Left ventricle myocardium inferior (tissue), 1 donor: ENCODE data around the gene SPNS2. TPM values are rescaled to one million over a fixed set of nuclear protein-coding genes. Genes with fewer than 3 reads are reported as not detected.
A peak's percentile ranks its signal among the peaks of the same experiment; 100 is the strongest.

ENCODE experiments used
- DNase-seq: peaks from one replicate; pipeline ENCODE4 v3.0.0-alpha.2; 2020
- H3K27ac ChIP-seq: fragments of 200-600 bp; replicated peaks from 2 replicates; pipeline ENCODE4 v1.8.0; 2021
- H3K27me3 ChIP-seq: fragments of 200-600 bp; 2 replicates; pipeline ENCODE4 v1.8.0; 2021; ENCODE audit warnings: low read depth
- H3K36me3 ChIP-seq: fragments of 200-600 bp; 2 replicates; pipeline ENCODE4 v1.8.0; 2021
- H3K4me1 ChIP-seq: fragments of 200-600 bp; 2 replicates; pipeline ENCODE4 v1.8.0; 2021
- H3K4me3 ChIP-seq: fragments of 200-600 bp; 2 replicates; pipeline ENCODE4 v1.8.0; 2021; ENCODE audit warnings: mild to moderate bottlenecking, moderate library complexity
- H3K9me3 ChIP-seq: fragments of 200-600 bp; replicated peaks from 2 replicates; pipeline ENCODE4 v1.8.0; 2021
- intact Hi-C: fragments of 100-400 bp; cut with micrococcal nuclease; formaldehyde crosslinking; loops from one replicate; pipeline ENCODE4 v1.11.0; 2022
- total RNA-seq: library from RNA; stranded (reverse); fragmentation: NEBNext Ultra II Directional; extraction: Animal tissue kit (Norgen Biotek cat#: 25700); gene quantifications from one replicate; pipeline ENCODE4 v1.2.1, GENCODE V29; 2021
- TF ChIP-seq, protein P1 (sequence below): fragments of 200-600 bp; IDR thresholded peaks from 2 replicates; pipeline ENCODE4 v1.8.0; 2021; ENCODE audit warnings: antibody characterized with exemption, mild to moderate bottlenecking, borderline replicate concordance
- donor health status: DM: no; HTN: yes; CAD: no; lungs with severe emphysema.

Gene SPNS2
- total RNA-seq, 1 donor from 2014 or later: 11.2 TPM

- no peak for DNase-seq
- intact Hi-C loops: no loop called here
Measured at GRCh38 chr17:4539576-4540223, 41.0 kb downstream of the SPNS2 start.

DNA sequence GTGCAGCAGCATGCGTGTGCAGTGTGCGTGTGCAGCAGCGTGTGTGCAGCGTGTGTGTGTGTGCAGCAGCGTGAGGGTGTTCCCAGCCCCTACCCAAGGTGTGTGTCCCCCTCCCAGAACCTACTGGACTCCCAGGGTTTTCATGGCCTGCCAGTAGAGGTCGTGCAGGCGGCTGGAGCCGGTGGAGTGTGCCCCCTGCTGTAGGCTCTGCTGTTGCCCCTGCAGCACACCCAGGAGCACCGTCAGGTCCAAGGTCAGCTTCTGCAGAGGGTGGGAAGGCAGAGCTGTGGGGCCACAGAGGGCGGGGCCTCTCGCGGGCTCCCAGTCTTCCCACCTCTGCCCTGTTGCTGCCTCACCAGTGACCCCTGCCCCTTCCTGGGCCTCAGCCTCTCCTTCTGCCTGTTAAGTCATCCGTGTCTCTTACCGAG lies 41.6 kb downstream of the SPNS2 start:
- Histone ChIP-seq H3K4me1 (peaks cover 70% of the 10 kb centered on the region), H3K27me3 (no peaks in the 10 kb centered on the region), H3K36me3 (peaks cover 58% of the 10 kb centered on the region), H3K27ac (peak overlapping the region; percentile 80), H3K4me3 (peak overlapping the region; percentile 21), H3K9me3 (no peaks in the 10 kb centered on the region)
- intact Hi-C loops: no loop called here
- DNase-seq: no peak
- TF ChIP-seq, protein P1, sequence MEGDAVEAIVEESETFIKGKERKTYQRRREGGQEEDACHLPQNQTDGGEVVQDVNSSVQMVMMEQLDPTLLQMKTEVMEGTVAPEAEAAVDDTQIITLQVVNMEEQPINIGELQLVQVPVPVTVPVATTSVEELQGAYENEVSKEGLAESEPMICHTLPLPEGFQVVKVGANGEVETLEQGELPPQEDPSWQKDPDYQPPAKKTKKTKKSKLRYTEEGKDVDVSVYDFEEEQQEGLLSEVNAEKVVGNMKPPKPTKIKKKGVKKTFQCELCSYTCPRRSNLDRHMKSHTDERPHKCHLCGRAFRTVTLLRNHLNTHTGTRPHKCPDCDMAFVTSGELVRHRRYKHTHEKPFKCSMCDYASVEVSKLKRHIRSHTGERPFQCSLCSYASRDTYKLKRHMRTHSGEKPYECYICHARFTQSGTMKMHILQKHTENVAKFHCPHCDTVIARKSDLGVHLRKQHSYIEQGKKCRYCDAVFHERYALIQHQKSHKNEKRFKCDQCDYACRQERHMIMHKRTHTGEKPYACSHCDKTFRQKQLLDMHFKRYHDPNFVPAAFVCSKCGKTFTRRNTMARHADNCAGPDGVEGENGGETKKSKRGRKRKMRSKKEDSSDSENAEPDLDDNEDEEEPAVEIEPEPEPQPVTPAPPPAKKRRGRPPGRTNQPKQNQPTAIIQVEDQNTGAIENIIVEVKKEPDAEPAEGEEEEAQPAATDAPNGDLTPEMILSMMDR: peak; percentile 36

More at GRCh38 chr17:4539576-4540223, 41.0 kb downstream of the SPNS2 start:
- Histone ChIP-seq H3K4me3 (peak overlapping the region; percentile 21), H3K9me3 (no peaks in the 10 kb centered on the region), H3K36me3 (peaks cover 54% of the 10 kb centered on the region), H3K27me3 (no peaks in the 10 kb centered on the region), H3K27ac (peak overlapping the region; percentile 80), H3K4me1 (peaks cover 75% of the 10 kb centered on the region)
- TF ChIP-seq, protein P1: no peak

- peak overlapping the region; percentile 21 for H3K4me3 ChIP-seq
- peaks cover 63% of the 10 kb centered on the region for H3K36me3 ChIP-seq
- H3K4me1 ChIP-seq: peaks cover 64% of the 10 kb centered on the region
- H3K9me3 ChIP-seq: no peaks in the 10 kb centered on the region
- no peak for DNase-seq
- H3K27ac ChIP-seq: peak overlapping the region; percentile 80
- intact Hi-C loops: no loop called here
- H3K27me3 ChIP-seq: no peaks in the 10 kb centered on the region
- TF ChIP-seq, protein P1: no peak
Measured at GRCh38 chr17:4540687-4541327, 42.1 kb downstream of the SPNS2 start.

DNA sequence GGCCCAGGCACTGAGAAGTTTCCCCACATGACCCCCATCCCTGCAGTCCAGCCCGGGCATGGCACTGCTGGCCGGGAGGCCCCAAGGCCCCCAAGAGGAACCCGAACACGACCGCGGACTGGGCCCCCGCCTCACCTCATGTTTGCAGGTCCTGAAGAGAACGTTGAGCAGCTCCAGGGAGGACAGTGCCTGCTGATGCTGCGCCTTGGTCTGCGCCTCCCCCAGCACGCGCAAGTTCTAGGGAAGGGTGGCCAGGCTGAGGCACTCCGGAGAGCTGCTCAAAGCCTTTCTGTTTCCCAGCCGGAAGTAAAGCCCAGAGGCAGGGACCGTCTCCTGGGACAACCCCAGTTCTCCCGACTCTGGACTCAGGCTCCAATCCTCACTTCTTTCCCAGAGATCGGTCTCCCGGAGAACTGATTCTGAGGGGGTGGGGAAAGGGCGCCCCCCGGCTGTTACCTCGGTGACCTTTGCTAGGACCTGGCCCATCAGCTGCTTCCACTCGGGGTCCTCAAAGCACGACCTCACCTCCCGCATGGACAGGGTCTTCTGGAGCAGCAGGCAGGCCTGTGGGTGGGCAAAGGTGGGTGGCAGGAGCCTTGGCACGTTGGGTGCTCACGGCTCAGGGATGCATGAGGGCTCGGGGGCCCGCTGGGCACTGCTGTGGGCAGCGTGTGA lies 42.8 kb downstream of the SPNS2 start:
- Histone ChIP-seq H3K27me3 (no peaks in the 10 kb centered on the region), H3K27ac (peak overlapping the region; percentile 80), H3K4me1 (peaks cover 58% of the 10 kb centered on the region), H3K4me3 (peak overlapping the region; percentile 21), H3K9me3 (no peaks in the 10 kb centered on the region), H3K36me3 (peaks cover 70% of the 10 kb centered on the region)
- no peak for DNase-seq
- intact Hi-C loops: no loop called here
- TF ChIP-seq, protein P1: no peak

DNA sequence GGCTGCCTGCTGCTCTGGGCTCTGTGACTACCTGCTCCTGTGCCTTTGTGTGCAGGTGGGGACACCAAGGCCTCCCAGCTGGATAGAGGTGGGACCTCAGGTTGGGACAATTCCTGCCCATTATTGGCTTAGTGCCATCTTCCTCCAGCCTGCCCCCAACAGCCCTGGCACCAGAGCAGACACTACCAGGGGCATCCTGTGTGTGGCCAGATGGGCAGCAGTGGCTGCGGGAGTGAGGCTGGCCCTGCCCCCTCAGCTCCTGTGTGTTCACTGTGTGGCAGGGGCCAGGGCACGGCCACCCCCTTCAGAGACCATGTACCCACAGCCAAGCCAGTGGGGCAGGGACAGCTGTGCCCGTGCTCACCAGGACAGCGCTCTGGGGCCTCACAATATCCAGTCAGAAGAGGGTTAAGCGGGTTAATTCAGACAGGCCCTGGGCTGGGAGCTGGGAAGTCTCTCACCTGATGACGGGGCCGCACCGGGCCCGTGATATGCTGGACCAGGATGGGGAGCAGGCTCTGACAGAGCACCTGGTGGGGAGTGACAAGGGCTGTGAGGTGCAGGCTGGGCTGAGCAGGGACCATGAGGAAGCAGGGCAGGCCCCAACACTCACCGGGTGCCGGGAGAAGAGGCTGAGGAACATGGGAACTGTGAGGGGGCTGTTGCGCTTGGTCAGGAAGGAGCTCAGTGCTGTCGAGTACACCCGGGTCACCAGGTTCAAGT lies 43.5 kb downstream of the SPNS2 start:
- Histone ChIP-seq H3K9me3 (no peaks in the 10 kb centered on the region), H3K27me3 (no peaks in the 10 kb centered on the region), H3K36me3 (peaks cover 77% of the 10 kb centered on the region), H3K4me3 (no peak overlapping the region), H3K4me1 (peaks cover 51% of the 10 kb centered on the region), H3K27ac (peak overlapping the region; percentile 80)
- DNase-seq: no peak
- intact Hi-C loops: no loop called here
- TF ChIP-seq, protein P1: no peak
